Hematopoietic multipotent progenitor cell treated with erythropoietin and hydrocortisone succinate and interleukin-3 and kit ligand, for 6 days (in vitro differentiated cells): ENCODE data around the gene IL22RA1.

Experiments
- DNase-seq: peaks from one replicate; pipeline ENCODE4 v3.0.0-alpha.2; 2015

Gene IL22RA1

GRCh38 chr1:24095140-24095859 lies 47.6 kb downstream of the IL22RA1 start:
- no peak for DNase-seq

- no peak for DNase-seq
These were observed 48.4 kb downstream of the IL22RA1 start for GRCh38 chr1:24094554-24094953.

GRCh38 chr1:24093732-24094131 lies 49.2 kb downstream of the IL22RA1 start:
- DNase-seq: no peak

- DNase-seq: no peak
These were observed 50.0 kb downstream of the IL22RA1 start for GRCh38 chr1:24092979-24093378.

GRCh38 chr1:24091971-24092482 lies 50.9 kb downstream of the IL22RA1 start:
- no peak for DNase-seq

- no peak for DNase-seq
These were observed 52.2 kb downstream of the IL22RA1 start for GRCh38 chr1:24090736-24091135.

- no peak for DNase-seq
These were observed 53.0 kb downstream of the IL22RA1 start for GRCh38 chr1:24089743-24090555.

GRCh38 chr1:24089027-24089742 lies 53.8 kb downstream of the IL22RA1 start:
- no peak for DNase-seq

GRCh38 chr1:24086466-24086865 lies 56.5 kb downstream of the IL22RA1 start:
- no peak for DNase-seq

- no peak for DNase-seq
These were observed 57.4 kb downstream of the IL22RA1 start for GRCh38 chr1:24085546-24085945.

GRCh38 chr1:24085007-24085406 lies 57.9 kb downstream of the IL22RA1 start:
- DNase-seq: no peak

GRCh38 chr1:24084050-24084449 lies 58.9 kb downstream of the IL22RA1 start:
- DNase-seq: no peak

GRCh38 chr1:24082372-24082771 lies 60.6 kb downstream of the IL22RA1 start:
- DNase-seq: no peak

- DNase-seq: no peak
These were observed 61.8 kb downstream of the IL22RA1 start for GRCh38 chr1:24081190-24081589.

GRCh38 chr1:24080131-24080530 lies 62.8 kb downstream of the IL22RA1 start:
- no peak for DNase-seq

GRCh38 chr1:24077278-24077978 lies 65.5 kb downstream of the IL22RA1 start:
- DNase-seq: no peak

- DNase-seq: no peak
These were observed 67.0 kb downstream of the IL22RA1 start for GRCh38 chr1:24075946-24076345.

- DNase-seq: no peak
These were observed 67.4 kb downstream of the IL22RA1 start for GRCh38 chr1:24075590-24075854.

GRCh38 chr1:24074817-24075589 lies 67.9 kb downstream of the IL22RA1 start:
- DNase-seq: peak; percentile 19

- DNase-seq: no peak
These were observed 68.7 kb downstream of the IL22RA1 start for GRCh38 chr1:24074196-24074595.

GRCh38 chr1:24071941-24072340 lies 71.0 kb downstream of the IL22RA1 start:
- no peak for DNase-seq

- peak; percentile 86 for DNase-seq
These were observed 72.0 kb downstream of the IL22RA1 start for GRCh38 chr1:24070821-24071393.
